Upper lobe of left lung (tissue), 6 donors: Measurements from ENCODE around the gene TMTC2. TPM values are rescaled to one million over a fixed set of nuclear protein-coding genes. Genes with fewer than 3 reads are reported as not detected.
"Not testable (repeated sequence)": the region's sequence is repeated elsewhere in the genome, so short reads cannot be mapped to it uniquely, and the experiment has no call there.

ENCODE experiments used
- ATAC-seq, 2 donors: fragments of 200-7000 bp; cut with Tn5 transposase; one replicate each; pipeline ENCODE4 v1.9.1; 2022; ENCODE audit warnings: mild to moderate bottlenecking in 2 of 2, moderate library complexity in 2 of 2; ENCODE audit not compliant: low FRiP score in 2 of 2
- DNase-seq, 2 donors: peaks; one replicate each; pipeline ENCODE4 v3.0.0-alpha.2; 2019 to 2020
- H3K27ac ChIP-seq, 4 donors: fragments of 200-600 bp; sonication (generic); one replicate each; pipeline ENCODE4 v1.5.1; 2016 to 2019
- H3K27me3 ChIP-seq, 4 donors: fragments of 200-600 bp; sonication (generic); one replicate each; pipeline ENCODE4 v1.5.1; 2017 to 2019
- H3K36me3 ChIP-seq, 4 donors: fragments of 200-600 bp; sonication (generic); one replicate each; pipeline ENCODE4 v1.5.1; 2016 to 2019
- H3K4me1 ChIP-seq, 4 donors: fragments of 200-600 bp; sonication (generic); one replicate each; pipeline ENCODE4 v1.5.1; 2018 to 2019
- H3K4me3 ChIP-seq, 4 donors: fragments of 200-600 bp; sonication (generic); one replicate each; pipeline ENCODE4 v1.5.1; 2017 to 2019; ENCODE audit warnings: mild to moderate bottlenecking in 2 of 4, moderate library complexity in 1 of 4
- H3K9me3 ChIP-seq, 4 donors: fragments of 200-600 bp; sonication (generic); one replicate each; pipeline ENCODE4 v1.5.1; 2018 to 2019
- EP300 ChIP-seq, 4 donors: sonication (generic); formaldehyde crosslinking; IDR thresholded peaks; one replicate each; pipeline ENCODE4 v1.5.1; 2017; ENCODE audit warnings: antibody characterized with exemption in 4 of 4, control low read depth in 2 of 4
- POLR2A ChIP-seq, 4 donors: fragments of 450-650 bp; IDR thresholded peaks; one replicate each; pipeline ENCODE4 v1.5.1; 2016 to 2017; ENCODE audit warnings: antibody characterized with exemption in 4 of 4, mild to moderate bottlenecking in 2 of 4
- POLR2AphosphoS5 ChIP-seq, 2 donors: sonication (generic); formaldehyde crosslinking; IDR thresholded peaks; one replicate each; pipeline ENCODE4 v1.5.1; 2017; ENCODE audit warnings: antibody characterized with exemption in 2 of 2
- WGBS, 2 donors: methylation state at CpG; one replicate each; pipeline ENCODE4 v1.1.5; 2017 to 2018; 5-methylcytosine and 5-hydroxymethylcytosine counted together
- total RNA-seq, 6 donors: library from RNA; depleted of rRNA in 4 of 6; stranded (reverse); fragments of >200 nt in 4 of 6; gene quantifications; one replicate each; pipeline versions ENCODE4 v1.1.0 to v1.2.1, GENCODE V29; 2016 to 2021
- TF ChIP-seq, protein P1 (sequence below), 6 experiments: fragments of 450-650 bp in 4 of 6; fragments of 200-600 bp in 2 of 6; sonication (generic) in 2 of 6; IDR thresholded peaks; one replicate each; pipeline ENCODE4 v1.5.1; 2016 to 2019; ENCODE audit warnings: antibody characterized with exemption in 6 of 6
- donor health status: DM: no; HTN: no; CAD: no; lungs with moderate emphysema.
- donor health status: DM: no; HTN: yes; CAD: no; lungs with severe emphysema.

TMTC2 gene
- total RNA-seq, 6 donors from 2014 or later: 21.2 to 37.7 (median 26.8) TPM

DNA sequence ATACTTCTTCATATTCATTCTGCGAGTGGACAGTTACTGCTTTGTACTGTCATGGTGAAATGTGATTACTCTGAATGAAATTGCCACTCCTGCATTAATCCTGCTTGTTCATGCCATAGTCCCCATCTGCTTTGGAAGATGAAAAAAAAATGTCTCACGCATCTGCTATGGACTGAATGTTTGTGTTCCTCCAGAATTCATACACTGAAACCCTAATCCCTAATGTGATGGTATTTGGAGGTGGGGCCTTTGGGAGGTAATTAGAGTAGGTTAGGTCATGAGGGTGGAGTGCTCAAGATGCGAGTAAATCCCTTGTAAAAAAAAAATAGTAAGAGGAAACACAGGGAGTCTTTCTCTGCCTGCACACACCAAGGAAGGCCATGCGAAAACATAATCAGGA lies 427.2 kb downstream of the TMTC2 start:
- Histone ChIP-seq H3K27me3 (no peaks in the 10 kb centered on the region), H3K4me3 (no peak overlapping the region), H3K9me3 (no peaks in the 10 kb centered on the region), H3K27ac (no peak overlapping the region), H3K4me1 (no peaks in the 10 kb centered on the region), H3K36me3 (no peaks in the 10 kb centered on the region)
- ATAC-seq (no peak), DNase-seq (no peak)
- WGBS, 2 donors: 81 to 89% methylated on average over 4 of the region's 4 CpGs
- TF ChIP-seq POLR2AphosphoS5 (IDR thresholded peaks at IDR 0.05): no peak
- TF ChIP-seq EP300 (IDR thresholded peaks at IDR 0.05): no peak
- no peak for TF ChIP-seq POLR2A (IDR thresholded peaks at IDR 0.05)
- TF ChIP-seq, protein P1, sequence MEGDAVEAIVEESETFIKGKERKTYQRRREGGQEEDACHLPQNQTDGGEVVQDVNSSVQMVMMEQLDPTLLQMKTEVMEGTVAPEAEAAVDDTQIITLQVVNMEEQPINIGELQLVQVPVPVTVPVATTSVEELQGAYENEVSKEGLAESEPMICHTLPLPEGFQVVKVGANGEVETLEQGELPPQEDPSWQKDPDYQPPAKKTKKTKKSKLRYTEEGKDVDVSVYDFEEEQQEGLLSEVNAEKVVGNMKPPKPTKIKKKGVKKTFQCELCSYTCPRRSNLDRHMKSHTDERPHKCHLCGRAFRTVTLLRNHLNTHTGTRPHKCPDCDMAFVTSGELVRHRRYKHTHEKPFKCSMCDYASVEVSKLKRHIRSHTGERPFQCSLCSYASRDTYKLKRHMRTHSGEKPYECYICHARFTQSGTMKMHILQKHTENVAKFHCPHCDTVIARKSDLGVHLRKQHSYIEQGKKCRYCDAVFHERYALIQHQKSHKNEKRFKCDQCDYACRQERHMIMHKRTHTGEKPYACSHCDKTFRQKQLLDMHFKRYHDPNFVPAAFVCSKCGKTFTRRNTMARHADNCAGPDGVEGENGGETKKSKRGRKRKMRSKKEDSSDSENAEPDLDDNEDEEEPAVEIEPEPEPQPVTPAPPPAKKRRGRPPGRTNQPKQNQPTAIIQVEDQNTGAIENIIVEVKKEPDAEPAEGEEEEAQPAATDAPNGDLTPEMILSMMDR (IDR thresholded peaks at IDR 0.05): no peak

DNA sequence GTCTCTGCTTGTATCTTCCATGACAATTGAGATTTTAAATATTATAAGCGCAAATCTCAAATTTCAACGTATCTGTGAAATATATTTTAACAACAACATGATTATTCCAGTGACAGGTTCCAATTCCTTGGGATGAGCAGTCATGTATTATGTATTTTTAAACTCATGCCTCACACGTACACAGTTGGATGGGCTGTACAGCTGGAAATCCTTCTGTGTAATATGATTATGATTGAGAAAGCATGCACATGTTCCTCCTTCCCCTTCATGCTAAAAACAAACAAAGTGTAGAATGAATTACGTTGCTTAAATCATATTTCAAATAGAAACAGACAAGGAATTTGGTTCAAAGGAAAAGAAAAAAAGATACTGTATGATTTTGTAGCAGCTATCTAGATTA lies 428.3 kb downstream of the TMTC2 start:
- WGBS, 2 donors: 73 to 75% methylated on average over 4 of the region's 4 CpGs
- H3K4me1 ChIP-seq: no peaks in the 10 kb centered on the region
- no peaks in the 10 kb centered on the region for H3K27me3 ChIP-seq
- DNase-seq (no peak), ATAC-seq (no peak)
- H3K4me3 ChIP-seq: no peak overlapping the region
- TF ChIP-seq EP300 (IDR thresholded peaks at IDR 0.05) (no peak), POLR2AphosphoS5 (IDR thresholded peaks at IDR 0.05) (no peak), POLR2A (IDR thresholded peaks at IDR 0.05) (no peak)
- TF ChIP-seq, protein P1 (IDR thresholded peaks at IDR 0.05): no peak
- H3K27ac ChIP-seq: no peak overlapping the region
- H3K36me3 ChIP-seq: no peaks in the 10 kb centered on the region
- no peaks in the 10 kb centered on the region for H3K9me3 ChIP-seq

DNA sequence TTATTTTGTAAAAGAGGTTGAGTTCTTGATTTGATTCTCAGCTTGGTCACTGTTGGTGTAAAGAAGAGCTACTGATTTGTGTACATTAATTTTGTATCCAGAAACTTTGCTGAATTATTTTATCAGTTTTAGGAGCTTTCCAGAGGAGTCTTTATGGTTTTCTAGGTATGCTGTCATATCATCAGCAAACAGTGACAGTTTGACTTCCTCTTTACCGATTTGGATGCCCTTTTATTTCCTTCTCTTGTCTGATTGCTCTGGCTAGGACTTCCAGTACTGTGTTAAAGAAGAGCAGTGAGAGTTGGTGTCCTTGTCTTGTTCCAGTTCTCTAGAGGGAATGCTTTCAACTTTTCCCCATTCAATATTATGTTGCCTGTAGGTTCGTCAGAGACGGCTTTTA lies 431.2 kb downstream of the TMTC2 start:
- ATAC-seq, H3K4me1 ChIP-seq, H3K36me3 ChIP-seq, H3K27me3 ChIP-seq, DNase-seq, H3K9me3 ChIP-seq, H3K27ac ChIP-seq, H3K4me3 ChIP-seq: not testable (repeated sequence)
- 78% methylated on average over 3 of the region's 3 CpGs for WGBS, 2 donors

DNA sequence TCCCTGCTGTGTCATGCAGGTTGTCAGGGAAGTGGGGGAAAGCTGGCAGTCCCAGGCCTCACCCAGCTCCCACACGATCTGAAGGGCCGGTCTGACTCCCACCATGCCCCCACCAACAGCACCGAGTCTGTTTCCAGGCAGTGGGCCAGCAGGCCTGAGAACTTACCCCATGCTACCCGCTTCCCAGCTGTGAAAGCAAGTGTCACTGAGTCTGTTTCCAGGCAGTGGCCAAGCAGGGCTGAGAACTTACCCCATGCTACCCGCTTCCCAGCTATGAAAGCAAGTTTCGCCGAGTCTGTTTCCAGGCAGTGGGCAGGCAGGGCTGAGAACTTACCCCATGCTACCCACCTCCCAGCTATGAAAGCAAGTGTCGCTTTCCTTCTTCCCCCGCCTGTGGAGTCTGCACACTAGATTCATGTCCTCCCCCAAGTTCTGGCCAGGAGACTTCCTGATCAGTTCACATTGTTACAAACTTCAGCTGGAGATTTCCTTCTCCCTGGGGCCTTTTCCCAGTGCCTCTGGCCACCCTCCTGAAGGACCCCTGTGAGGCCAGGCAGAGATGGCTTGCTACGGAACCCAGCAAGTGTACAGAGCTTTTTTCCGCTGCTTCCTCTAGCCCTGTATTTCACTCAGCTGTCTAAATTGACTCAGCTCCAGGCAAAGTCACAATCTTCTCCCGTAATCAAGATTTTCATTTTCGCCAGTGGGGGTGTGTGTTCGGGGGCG lies 435.4 kb downstream of the TMTC2 start:
- no peaks in the 10 kb centered on the region for H3K4me1 ChIP-seq
- ATAC-seq (no peak), DNase-seq (peak in 1 of 2 donors; percentile 14)
- no peaks in the 10 kb centered on the region for H3K27me3 ChIP-seq
- TF ChIP-seq POLR2A (IDR thresholded peaks at IDR 0.05) (no peak), POLR2AphosphoS5 (IDR thresholded peaks at IDR 0.05) (no peak), EP300 (IDR thresholded peaks at IDR 0.05) (no peak)
- TF ChIP-seq, protein P1 (IDR thresholded peaks at IDR 0.05): no peak
- no peak overlapping the region for H3K4me3 ChIP-seq
- no peaks in the 10 kb centered on the region for H3K9me3 ChIP-seq
- no peak overlapping the region for H3K27ac ChIP-seq
- WGBS, 2 donors: 86 to 95% methylated on average over 12 to 15 of the region's 15 CpGs
- H3K36me3 ChIP-seq: no peaks in the 10 kb centered on the region

GRCh38 chr12:83122623-83122934 lies 435.9 kb downstream of the TMTC2 start:
- TF ChIP-seq, protein P1 (IDR thresholded peaks at IDR 0.05): no peak
- TF ChIP-seq POLR2AphosphoS5 (IDR thresholded peaks at IDR 0.05) (no peak), EP300 (IDR thresholded peaks at IDR 0.05) (no peak), POLR2A (IDR thresholded peaks at IDR 0.05) (no peak)
- no peaks in the 10 kb centered on the region for H3K4me1 ChIP-seq
- no peaks in the 10 kb centered on the region for H3K36me3 ChIP-seq
- DNase-seq: no peak
- H3K4me3 ChIP-seq: no peak overlapping the region
- no peak for ATAC-seq
- H3K27ac ChIP-seq: no peak overlapping the region
- no peaks in the 10 kb centered on the region for H3K9me3 ChIP-seq
- H3K27me3 ChIP-seq: no peaks in the 10 kb centered on the region
- 93 to 97% methylated on average over 3 of the region's 3 CpGs for WGBS, 2 donors
